Measurements from ENCODE around the gene TCOF1. TPM values are rescaled to one million over a fixed set of nuclear protein-coding genes. Genes with fewer than 3 reads are reported as not detected.

TCOF1 gene
- total and polyA plus RNA-seq, 5 experiments from 2014 or later: 1.8 to 64.6 (median 24.7) TPM

- no peaks in the 10 kb centered on the region for H3K9me3 Mint-ChIP-seq
- peaks cover 0 to 79% (median 13%) of the 10 kb centered on the region in 3 donors for H3K36me3 Mint-ChIP-seq
- H3K27ac Mint-ChIP-seq: peak overlapping the region in 5 of 10 donors; percentile 29 to 91 (median 68)
- ATAC-seq: peak; percentile 43 to 57
- H3K4me1 Mint-ChIP-seq: peaks cover 0 to 6% (median 4%) of the 10 kb centered on the region in 4 donors
- DNase-seq: peak in 1 of 10 donors; percentile 71
- POLR2A ChIA-PET: interaction anchor here (1.0 to 1.4 kb wide), 3 partner anchors 11 to 37 kb away, joined by 3 to 8 read pairs (median 5); partner anchors contain the start of gene CD74
- no peaks in the 10 kb centered on the region for H3K27me3 Mint-ChIP-seq
- no peak overlapping the region for H3K4me3 Mint-ChIP-seq
Observed at GRCh38 chr5:150398722-150399523, 41.4 kb downstream of the TCOF1 start.

GRCh38 chr5:150399524-150400211, 42.2 kb downstream of the TCOF1 start:
- peak overlapping the region in 6 of 10 donors; percentile 11 to 93 (median 82) for H3K27ac Mint-ChIP-seq
- no peak for DNase-seq

GRCh38 chr5:150400316-150401075, 43.0 kb downstream of the TCOF1 start:
- H3K4me3 Mint-ChIP-seq: peak overlapping the region in 1 of 10 donors; percentile 48
- H3K36me3 Mint-ChIP-seq: peaks cover 0 to 77% (median 9%) of the 10 kb centered on the region in 3 donors
- DNase-seq: no peak
- peak overlapping the region; percentile 8 to 93 (median 77) for H3K27ac Mint-ChIP-seq
- no peaks in the 10 kb centered on the region for H3K9me3 Mint-ChIP-seq
- H3K4me1 Mint-ChIP-seq: peaks cover 0 to 6% (median 5%) of the 10 kb centered on the region in 4 donors
- ATAC-seq: no peak
- POLR2A ChIA-PET: interaction anchor here (1.1 to 1.7 kb wide), 2 partner anchors 10 to 49 kb away, joined by 4 to 6 read pairs; partner anchors contain the start of gene RPS14
- no peaks in the 10 kb centered on the region for H3K27me3 Mint-ChIP-seq

More at GRCh38 chr5:150399524-150400211, 42.2 kb downstream of the TCOF1 start:
- H3K27me3 Mint-ChIP-seq: no peaks in the 10 kb centered on the region
- H3K9me3 Mint-ChIP-seq: no peaks in the 10 kb centered on the region
- POLR2A ChIA-PET: interaction anchor here (1.0 to 1.7 kb wide), 5 partner anchors 11 to 50 kb away, joined by 3 to 8 read pairs (median 5); partner anchors contain the start of genes CD74 and RPS14
- peaks cover 0 to 80% (median 13%) of the 10 kb centered on the region in 3 donors for H3K36me3 Mint-ChIP-seq
- ATAC-seq: peak in 1 of 2 donors; percentile 9
- H3K4me1 Mint-ChIP-seq: peaks cover 0 to 6% (median 4%) of the 10 kb centered on the region in 4 donors
- no peak overlapping the region for H3K4me3 Mint-ChIP-seq

- DNase-seq: no peak
- ATAC-seq: no peak
- peak overlapping the region in 9 of 10 donors; percentile 38 to 84 (median 75) for H3K27ac Mint-ChIP-seq
- H3K4me1 Mint-ChIP-seq: peaks cover 0 to 7% (median 6%) of the 10 kb centered on the region in 4 donors
- no peak overlapping the region for H3K4me3 Mint-ChIP-seq
- H3K36me3 Mint-ChIP-seq: peaks cover 0 to 75% (median 9%) of the 10 kb centered on the region in 3 donors
- POLR2A ChIA-PET: interaction anchor here (0.9 to 1.7 kb wide), 2 partner anchors 10 to 56 kb away, joined by 3 to 6 read pairs; no protein-coding TSS in a partner anchor
- H3K9me3 Mint-ChIP-seq: no peaks in the 10 kb centered on the region
- H3K27me3 Mint-ChIP-seq: no peaks in the 10 kb centered on the region
Observed at GRCh38 chr5:150401076-150401375, 43.5 kb downstream of the TCOF1 start.

- no peaks in the 10 kb centered on the region for H3K9me3 Mint-ChIP-seq
- DNase-seq: no peak
- H3K27ac Mint-ChIP-seq: peak overlapping the region; percentile 44 to 94 (median 78)
- POLR2A ChIA-PET: interaction anchor here (0.9 to 1.7 kb wide), 3 partner anchors 9 to 55 kb away, joined by 3 to 6 read pairs (median 3); no protein-coding TSS in a partner anchor
- peaks cover 0 to 8% (median 6%) of the 10 kb centered on the region in 4 donors for H3K4me1 Mint-ChIP-seq
- no peak for ATAC-seq
- peaks cover 0 to 73% (median 3%) of the 10 kb centered on the region in 3 donors for H3K36me3 Mint-ChIP-seq
- no peak overlapping the region for H3K4me3 Mint-ChIP-seq
- H3K27me3 Mint-ChIP-seq: no peaks in the 10 kb centered on the region
Observed at GRCh38 chr5:150401376-150402228, 44.1 kb downstream of the TCOF1 start.

GRCh38 chr5:150402229-150402773, 44.8 kb downstream of the TCOF1 start:
- Mint-ChIP-seq H3K4me1 (peaks cover 0 to 13% (median 6%) of the 10 kb centered on the region in 4 donors), H3K27ac (peak overlapping the region in 5 of 10 donors; percentile 18 to 94 (median 80)), H3K27me3 (no peaks in the 10 kb centered on the region), H3K4me3 (peak overlapping the region in 1 of 10 donors; percentile 7), H3K9me3 (no peaks in the 10 kb centered on the region), H3K36me3 (peaks cover 0 to 72% (median 3%) of the 10 kb centered on the region in 3 donors)
- ATAC-seq (no peak), DNase-seq (no peak)
- POLR2A ChIA-PET: interaction anchor here (0.7 to 1.4 kb wide), 2 partner anchors 8 to 11 kb away, joined by 3 read pairs; partner anchors contain the start of gene CD74

GRCh38 chr5:150402901-150403342, 45.4 kb downstream of the TCOF1 start:
- peak overlapping the region in 1 of 10 donors; percentile 7 for H3K4me3 Mint-ChIP-seq
- H3K9me3 Mint-ChIP-seq: no peaks in the 10 kb centered on the region
- ATAC-seq (no peak), DNase-seq (no peak)
- no peaks in the 10 kb centered on the region for H3K27me3 Mint-ChIP-seq
- H3K4me1 Mint-ChIP-seq: peaks cover 0 to 19% (median 6%) of the 10 kb centered on the region in 4 donors
- peak overlapping the region in 5 of 10 donors; percentile 1 to 87 (median 78) for H3K27ac Mint-ChIP-seq
- POLR2A ChIA-PET: interaction anchor here (0.7 to 1.4 kb wide), 2 partner anchors 8 to 10 kb away, joined by 3 read pairs; partner anchors contain the start of gene CD74
- H3K36me3 Mint-ChIP-seq: peaks cover 0 to 70% (median 0%) of the 10 kb centered on the region in 3 donors

- ATAC-seq (no peak), DNase-seq (no peak)
- H3K4me1 Mint-ChIP-seq: peaks cover 6 to 30% (median 9%) of the 10 kb centered on the region in 4 donors
- H3K27me3 Mint-ChIP-seq: no peaks in the 10 kb centered on the region
- H3K36me3 Mint-ChIP-seq: peaks cover 0 to 68% (median 0%) of the 10 kb centered on the region in 3 donors
- POLR2A ChIA-PET: no interaction called here
- H3K27ac Mint-ChIP-seq: peak overlapping the region in 5 of 10 donors; percentile 35 to 72 (median 54)
- no peaks in the 10 kb centered on the region for H3K9me3 Mint-ChIP-seq
- H3K4me3 Mint-ChIP-seq: no peak overlapping the region
Observed at GRCh38 chr5:150404121-150404520, 46.6 kb downstream of the TCOF1 start.

- Mint-ChIP-seq H3K9me3 (no peaks in the 10 kb centered on the region), H3K4me1 (peaks cover 6 to 30% (median 9%) of the 10 kb centered on the region in 4 donors), H3K36me3 (peaks cover 0 to 67% (median 0%) of the 10 kb centered on the region in 3 donors), H3K27ac (peak overlapping the region in 4 of 10 donors; percentile 43 to 75 (median 56)), H3K4me3 (no peak overlapping the region), H3K27me3 (no peaks in the 10 kb centered on the region)
- DNase-seq (no peak), ATAC-seq (no peak)
- POLR2A ChIA-PET: no interaction called here
Observed at GRCh38 chr5:150404535-150404934, 47.0 kb downstream of the TCOF1 start.

- H3K27me3 Mint-ChIP-seq: no peaks in the 10 kb centered on the region
- H3K4me1 Mint-ChIP-seq: peaks cover 12 to 36% (median 15%) of the 10 kb centered on the region in 4 donors
- peaks cover 0 to 60% (median 0%) of the 10 kb centered on the region in 3 donors for H3K36me3 Mint-ChIP-seq
- peak overlapping the region in 3 of 10 donors; percentile 13 to 76 (median 75) for H3K27ac Mint-ChIP-seq
- H3K4me3 Mint-ChIP-seq: no peak overlapping the region
- no peaks in the 10 kb centered on the region for H3K9me3 Mint-ChIP-seq
- DNase-seq: no peak
- POLR2A ChIA-PET: no interaction called here
- ATAC-seq: no peak
Observed at GRCh38 chr5:150404941-150405816, 47.7 kb downstream of the TCOF1 start.

Data from naive thymus-derived CD8-positive, alpha-beta T cell (primary cell).